Stimulated activated memory B cell treated with anti-CD40 and anti-IgM and Interleukin-4, amounts not matched to agents 10 μg/mL and 1 μg/mL and 100 μg/mL, for 72 hours (primary cell): Measurements from ENCODE around the gene MPP1.
A peak's percentile ranks its signal among the peaks of the same experiment; 100 is the strongest.
"Not testable (repeated sequence)": the region's sequence is repeated elsewhere in the genome, so short reads cannot be mapped to it uniquely, and the experiment has no call there.

Source experiments
- ATAC-seq: fragments of 150-1000 bp; cut with Tn5 transposase; 2 replicates; pipeline ENCODE4 v1.10.0; 2021
- H3K27ac Mint-ChIP-seq: one replicate; pipeline ENCODE4 v1.8.0; 2022; ENCODE audit warnings: mild to moderate bottlenecking, mixed read lengths
- H3K27me3 Mint-ChIP-seq: one replicate; pipeline ENCODE4 v1.8.0; 2022; ENCODE audit warnings: mixed read lengths
- H3K36me3 Mint-ChIP-seq: one replicate; pipeline ENCODE4 v1.8.0; 2022; ENCODE audit warnings: mixed read lengths
- H3K4me1 Mint-ChIP-seq: one replicate; pipeline ENCODE4 v1.8.0; 2022; ENCODE audit warnings: mixed read lengths
- H3K4me3 Mint-ChIP-seq: one replicate; pipeline ENCODE4 v1.8.0; 2022; ENCODE audit warnings: mild to moderate bottlenecking, moderate library complexity, mixed read lengths
- H3K9me3 Mint-ChIP-seq: one replicate; pipeline ENCODE4 v1.8.0; 2022; ENCODE audit warnings: mixed read lengths

MPP1 gene

GRCh38 chrX:154804957-154805695, at the start of gene MPP1:
MPP1 (minus strand) TSS chrX:154805485; CDS start chrX:154805373, 112 bp downstream.
- ATAC-seq = peak; percentile 99
- Mint-ChIP-seq H3K4me1 (peaks cover 6% of the 10 kb centered on the region), H3K27ac (peak within 1 kb of the TSS; percentile 67)

DNA sequence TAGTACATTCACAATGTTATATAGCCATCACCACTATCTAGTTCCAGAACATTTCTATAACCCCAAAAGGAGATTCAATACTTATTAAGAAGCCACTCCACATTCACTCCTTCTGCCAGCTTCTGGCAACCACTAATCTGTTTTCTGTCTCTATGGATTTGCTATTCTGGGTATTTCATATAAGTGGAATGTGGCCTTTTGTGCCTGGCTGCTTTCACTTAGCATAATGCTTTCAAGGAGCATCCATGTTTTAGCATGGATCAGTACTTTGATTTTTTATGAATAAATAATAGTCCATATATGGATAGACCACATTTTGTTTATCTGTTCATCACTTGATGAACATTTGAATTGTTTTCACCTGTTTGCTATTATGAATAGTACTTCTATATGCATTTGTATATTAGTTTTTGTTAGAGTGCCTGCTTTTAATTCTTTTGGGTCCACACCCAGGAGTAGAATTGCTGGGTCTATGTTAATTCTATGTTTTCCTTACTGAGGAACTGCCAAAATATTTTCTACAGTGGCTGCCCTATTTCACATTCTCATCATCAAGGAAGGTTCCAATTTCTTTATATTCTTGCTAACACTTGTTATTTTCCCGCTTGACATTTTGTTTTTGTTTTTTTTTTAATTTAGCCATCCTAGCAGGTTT, 45.8 kb upstream of the MPP1 start:
- no peaks in the 10 kb centered on the region for H3K4me1 Mint-ChIP-seq
- no peaks in the 10 kb centered on the region for H3K27me3 Mint-ChIP-seq
- peaks cover 12% of the 10 kb centered on the region for H3K36me3 Mint-ChIP-seq
- no peak for ATAC-seq
- H3K4me3 Mint-ChIP-seq = no peak overlapping the region
- H3K27ac Mint-ChIP-seq = no peak overlapping the region
- peaks cover 3% of the 10 kb centered on the region for H3K9me3 Mint-ChIP-seq

More at GRCh38 chrX:154804957-154805695, at the start of gene MPP1:
- no peaks in the 10 kb centered on the region for H3K9me3 Mint-ChIP-seq
- H3K36me3 Mint-ChIP-seq = no peaks in the 10 kb centered on the region
- no peaks in the 10 kb centered on the region for H3K27me3 Mint-ChIP-seq
- peak within 1 kb of the TSS; percentile 81 for H3K4me3 Mint-ChIP-seq

DNA sequence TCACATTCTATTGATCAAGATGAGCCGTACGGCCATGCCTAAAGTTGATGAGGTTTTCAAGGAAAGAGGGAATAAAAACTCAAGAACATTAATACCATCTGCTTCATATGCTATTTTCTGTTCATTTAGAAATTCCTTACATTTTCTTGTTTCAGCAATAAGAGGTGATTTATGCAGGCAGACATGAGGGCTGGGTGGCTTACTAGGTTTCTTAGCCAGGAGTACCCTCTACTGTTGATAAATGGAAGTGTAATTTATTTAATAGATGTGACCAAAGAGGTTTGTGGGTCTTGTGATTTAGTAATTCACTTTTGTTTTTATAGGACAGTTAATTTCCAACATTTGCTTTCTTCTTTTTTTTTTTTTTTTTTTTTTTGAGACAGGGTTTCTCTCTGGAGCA, 35.6 kb upstream of the MPP1 start:
- Mint-ChIP-seq H3K27ac (no peak overlapping the region), H3K27me3 (no peaks in the 10 kb centered on the region), H3K9me3 (no peaks in the 10 kb centered on the region), H3K36me3 (no peaks in the 10 kb centered on the region), H3K4me3 (no peak overlapping the region), H3K4me1 (no peaks in the 10 kb centered on the region)
- ATAC-seq = no peak

DNA sequence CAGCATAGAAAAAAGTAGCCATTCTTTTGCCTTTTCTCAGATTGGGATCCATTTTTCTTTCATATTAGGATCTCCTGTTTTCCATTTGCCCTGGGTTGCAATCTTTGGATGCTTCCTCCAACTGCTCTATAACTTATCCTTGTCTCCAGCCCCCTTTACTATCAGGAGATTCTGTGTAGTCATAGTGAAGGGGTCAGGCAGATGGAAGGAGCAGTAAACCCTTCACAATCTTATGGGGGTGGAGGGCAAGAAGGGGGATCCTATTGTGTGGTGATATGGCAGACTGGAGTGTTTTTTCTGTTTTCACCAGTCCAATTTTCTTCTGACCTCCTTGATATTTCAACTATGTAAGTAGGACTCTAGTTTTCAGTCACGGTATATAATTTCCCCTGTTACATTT, 30.9 kb upstream of the MPP1 start:
- Mint-ChIP-seq H3K27ac (no peak overlapping the region), H3K4me3 (no peak overlapping the region), H3K9me3 (no peaks in the 10 kb centered on the region), H3K4me1 (no peaks in the 10 kb centered on the region), H3K27me3 (no peaks in the 10 kb centered on the region), H3K36me3 (no peaks in the 10 kb centered on the region)
- no peak for ATAC-seq

DNA sequence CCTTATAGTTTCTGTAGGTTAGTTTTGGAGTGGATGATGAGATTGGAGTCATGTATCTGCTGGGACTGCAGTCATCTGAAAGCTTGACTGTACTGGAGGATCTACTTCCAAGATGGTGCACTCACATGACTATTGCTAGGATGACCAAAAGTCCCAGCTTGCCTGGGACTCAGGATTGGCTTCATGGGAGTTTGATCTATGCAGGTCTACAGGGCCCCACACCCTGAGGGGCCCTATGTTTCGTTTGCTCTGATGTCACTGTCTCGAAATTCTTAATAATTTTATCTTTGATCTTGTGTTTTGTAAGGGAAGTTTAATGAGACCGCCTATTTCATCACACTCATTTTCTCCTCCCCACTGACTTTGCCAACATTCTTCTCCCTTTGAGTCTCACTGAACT, 29.3 kb upstream of the MPP1 start, which contains the start of gene SMIM9:
SMIM9 (minus strand) TSS at position 101 of the 400 bp plus-strand sequence. CDS start 3,806 bp downstream, outside the sequence.
- no peaks in the 10 kb centered on the region for H3K9me3 Mint-ChIP-seq
- ATAC-seq = no peak
- H3K27ac Mint-ChIP-seq = no peak within 1 kb of the TSS
- no peaks in the 10 kb centered on the region for H3K27me3 Mint-ChIP-seq
- H3K4me1 Mint-ChIP-seq = peaks cover 6% of the 10 kb centered on the region
- no peaks in the 10 kb centered on the region for H3K36me3 Mint-ChIP-seq
- no peak within 1 kb of the TSS for H3K4me3 Mint-ChIP-seq

DNA sequence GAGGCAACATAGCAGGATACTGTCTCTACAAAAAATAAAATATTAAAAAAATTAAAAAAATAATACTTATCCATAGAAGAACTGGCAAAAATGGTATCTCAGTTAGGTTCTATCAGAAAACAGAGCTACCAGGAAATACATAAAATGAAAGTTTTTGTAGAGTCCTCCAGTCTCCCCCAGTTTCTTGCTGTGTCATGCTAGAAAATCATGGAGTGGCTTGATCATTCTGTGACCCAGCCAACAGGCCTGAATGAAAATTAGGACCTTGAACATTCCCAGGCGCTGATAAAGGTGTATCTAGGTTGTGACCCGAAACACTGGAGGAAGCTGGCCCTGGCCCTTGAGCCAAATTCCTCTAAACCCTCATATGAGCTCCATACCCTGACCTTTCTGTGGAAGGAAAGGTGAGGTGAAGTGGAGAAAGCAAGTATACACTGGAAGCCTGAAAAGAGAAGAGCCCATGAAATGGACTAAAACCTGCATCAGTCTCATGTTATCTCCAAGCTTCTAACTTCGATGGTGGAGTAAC, 28.5 kb upstream of the MPP1 start:
- no peaks in the 10 kb centered on the region for H3K9me3 Mint-ChIP-seq
- H3K27ac Mint-ChIP-seq = no peak overlapping the region
- H3K4me1 Mint-ChIP-seq = peaks cover 14% of the 10 kb centered on the region
- no peaks in the 10 kb centered on the region for H3K36me3 Mint-ChIP-seq
- no peak for ATAC-seq
- H3K27me3 Mint-ChIP-seq = no peaks in the 10 kb centered on the region
- H3K4me3 Mint-ChIP-seq = no peak overlapping the region

GRCh38 chrX:154829926-154830442, 24.7 kb upstream of the MPP1 start:
- Mint-ChIP-seq H3K4me1 (peaks cover 30% of the 10 kb centered on the region), H3K27ac (peak overlapping the region; percentile 78), H3K36me3 (no peaks in the 10 kb centered on the region)

GRCh38 chrX:154829134-154829533, 23.8 kb upstream of the MPP1 start:
- Mint-ChIP-seq H3K4me1 (peaks cover 30% of the 10 kb centered on the region), H3K27me3 (no peaks in the 10 kb centered on the region), H3K4me3 (peak overlapping the region; percentile 57), H3K27ac (peak overlapping the region; percentile 78), H3K36me3 (no peaks in the 10 kb centered on the region), H3K9me3 (no peaks in the 10 kb centered on the region)
- no peak for ATAC-seq

More at GRCh38 chrX:154829926-154830442, 24.7 kb upstream of the MPP1 start:
- ATAC-seq = no peak
- Mint-ChIP-seq H3K4me3 (no peak overlapping the region), H3K27me3 (no peaks in the 10 kb centered on the region), H3K9me3 (no peaks in the 10 kb centered on the region)

DNA sequence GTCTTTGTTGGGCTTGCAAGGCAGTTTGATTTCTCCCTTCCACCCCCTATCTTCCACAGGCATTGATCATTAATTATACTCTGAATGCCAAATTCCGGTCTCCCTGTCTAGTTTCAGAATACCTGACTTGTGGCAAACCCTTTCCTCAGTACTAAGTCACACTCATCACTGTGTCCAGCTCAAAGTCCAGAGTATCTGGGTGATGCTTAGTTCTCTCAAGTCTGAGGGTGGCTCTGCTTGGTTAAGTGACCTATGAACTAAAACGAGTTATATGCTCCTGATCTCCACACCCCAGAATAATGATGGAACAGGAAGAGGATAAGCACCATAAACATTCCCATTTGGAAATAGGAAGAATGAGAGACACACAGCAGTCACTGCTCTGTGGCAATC, 22.7 kb upstream of the MPP1 start:
- no peaks in the 10 kb centered on the region for H3K27me3 Mint-ChIP-seq
- H3K4me1 Mint-ChIP-seq = peaks cover 30% of the 10 kb centered on the region
- ATAC-seq = no peak
- peak overlapping the region; percentile 78 for H3K27ac Mint-ChIP-seq
- H3K9me3 Mint-ChIP-seq = no peaks in the 10 kb centered on the region
- no peaks in the 10 kb centered on the region for H3K36me3 Mint-ChIP-seq
- H3K4me3 Mint-ChIP-seq = no peak overlapping the region

GRCh38 chrX:154827194-154828015, 22.1 kb upstream of the MPP1 start:
- Mint-ChIP-seq H3K36me3 (no peaks in the 10 kb centered on the region), H3K4me3 (peak overlapping the region; percentile 26), H3K27ac (peak overlapping the region; percentile 78), H3K4me1 (peaks cover 32% of the 10 kb centered on the region), H3K9me3 (no peaks in the 10 kb centered on the region), H3K27me3 (no peaks in the 10 kb centered on the region)
- ATAC-seq = peak; percentile 84

DNA sequence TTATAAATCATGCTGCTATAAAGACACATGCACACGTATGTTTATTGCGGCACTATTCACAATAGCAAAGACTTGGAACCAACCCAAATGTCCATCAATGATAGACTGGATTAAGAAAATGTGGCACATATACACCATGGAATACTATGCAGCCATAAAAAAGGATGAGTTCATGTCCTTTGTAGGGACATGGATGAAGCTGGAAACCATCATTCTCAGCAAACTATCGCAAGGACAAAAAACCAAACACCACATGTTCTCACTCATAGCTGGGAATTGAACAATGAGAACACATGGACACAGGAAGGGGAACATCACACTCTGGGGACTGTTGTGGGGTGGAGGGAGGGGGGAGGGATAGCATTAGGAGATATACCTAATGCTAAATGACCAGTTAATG, 20.3 kb upstream of the MPP1 start:
- H3K9me3 Mint-ChIP-seq, ATAC-seq, H3K36me3 Mint-ChIP-seq, H3K27me3 Mint-ChIP-seq, H3K27ac Mint-ChIP-seq, H3K4me3 Mint-ChIP-seq: not testable (repeated sequence)
- H3K4me1 Mint-ChIP-seq = peaks cover 37% of the 10 kb centered on the region

GRCh38 chrX:154824638-154825037, 19.4 kb upstream of the MPP1 start:
- Mint-ChIP-seq H3K4me3 (no peak overlapping the region), H3K27ac (no peak overlapping the region), H3K27me3 (no peaks in the 10 kb centered on the region), H3K9me3 (no peaks in the 10 kb centered on the region), H3K36me3 (no peaks in the 10 kb centered on the region), H3K4me1 (peaks cover 40% of the 10 kb centered on the region)
- ATAC-seq = no peak

- no peak overlapping the region for H3K4me3 Mint-ChIP-seq
- no peaks in the 10 kb centered on the region for H3K36me3 Mint-ChIP-seq
- no peak overlapping the region for H3K27ac Mint-ChIP-seq
- no peak for ATAC-seq
- H3K27me3 Mint-ChIP-seq = no peaks in the 10 kb centered on the region
- no peaks in the 10 kb centered on the region for H3K9me3 Mint-ChIP-seq
- H3K4me1 Mint-ChIP-seq = peaks cover 25% of the 10 kb centered on the region
These were observed 16.7 kb upstream of the MPP1 start for GRCh38 chrX:154822029-154822428.

DNA sequence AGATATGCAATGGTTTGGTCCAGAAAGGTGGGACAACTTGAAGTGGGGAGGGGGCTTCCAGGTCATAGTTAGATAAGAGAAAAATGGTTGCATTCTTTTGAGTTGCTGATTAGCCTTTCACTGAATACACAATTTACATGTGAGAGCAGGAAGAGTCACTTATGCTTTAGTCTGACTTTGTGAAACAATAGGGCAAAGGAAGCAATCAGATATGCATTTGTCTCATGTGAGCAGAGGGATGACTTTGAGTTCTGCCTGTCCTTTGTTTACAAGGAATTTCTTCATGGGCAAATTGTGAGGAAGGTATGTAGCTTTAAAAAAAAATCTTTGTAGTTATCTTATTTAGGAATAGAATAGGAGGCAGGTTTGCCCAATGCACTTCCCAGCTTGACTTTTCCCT, 16.2 kb upstream of the MPP1 start:
- Mint-ChIP-seq H3K27me3 (no peaks in the 10 kb centered on the region), H3K4me3 (no peak overlapping the region), H3K9me3 (no peaks in the 10 kb centered on the region), H3K27ac (no peak overlapping the region), H3K36me3 (no peaks in the 10 kb centered on the region), H3K4me1 (peaks cover 25% of the 10 kb centered on the region)
- ATAC-seq = no peak

DNA sequence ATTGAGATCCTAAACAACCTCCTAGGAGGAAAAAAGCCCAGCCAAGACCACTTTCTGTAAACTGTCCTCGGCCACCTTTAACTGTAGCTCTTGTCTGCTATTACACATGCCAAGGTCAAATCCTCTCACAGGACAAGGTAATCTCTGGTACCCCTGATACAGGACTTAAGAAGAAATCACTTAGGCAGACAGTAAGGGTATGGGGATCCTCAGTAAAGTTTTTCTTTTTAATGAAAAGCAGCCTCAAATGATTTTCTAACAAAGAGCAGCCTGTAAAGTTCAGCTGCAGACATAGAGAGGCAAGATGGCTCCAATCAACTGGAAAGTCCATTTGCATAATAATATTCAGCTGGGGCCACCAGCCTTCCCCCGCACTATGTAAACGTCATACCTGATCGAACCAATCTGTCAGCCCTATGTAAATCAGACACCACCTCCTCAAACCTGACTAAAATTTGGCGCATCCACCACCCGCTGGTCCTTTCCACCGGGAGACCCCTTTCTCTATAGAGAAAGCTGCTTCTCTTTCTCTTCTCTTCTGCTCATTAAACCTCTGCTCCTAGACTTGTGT, 14.6 kb upstream of the MPP1 start:
- Mint-ChIP-seq H3K9me3 (no peaks in the 10 kb centered on the region), H3K27ac (peak overlapping the region; percentile 82), H3K4me3 (peak overlapping the region; percentile 44), H3K36me3 (no peaks in the 10 kb centered on the region), H3K4me1 (peaks cover 25% of the 10 kb centered on the region), H3K27me3 (no peaks in the 10 kb centered on the region)
- ATAC-seq = peak; percentile 96
